MM.1S (cell line): ENCODE data around the gene TUBA8.

Experiments used
- CTCF ChIP-seq: fragments of 300-600 bp; sonication (generic); IDR thresholded peaks from 2 replicates; pipeline ENCODE4 v1.5.1; 2016; ENCODE audit warnings: antibody characterized with exemption, low read length, mixed read lengths
- EZH2 ChIP-seq: fragments of 300-600 bp; sonication (generic); optimal IDR thresholded peaks from 2 replicates; pipeline ENCODE3; 2017; ENCODE audit warnings: low read depth, mild to moderate bottlenecking, antibody characterized with exemption, low read length, mixed read lengths

- TF ChIP-seq CTCF (no peak), EZH2 (no peak)
These were observed 45.4 kb upstream of the TUBA8 start for GRCh38 chr22:18065256-18065655.
